SW 1271 (cell line): Measurements from ENCODE around the gene AUNIP.

ENCODE experiments used
- DNase-seq, 2 experiments: peaks; one replicate each; lab custom pipeline; 2025; lab: John Stamatoyannopoulos, UW

The AUNIP gene

GRCh38 chr1:25794325-25794724 lies 64.9 kb downstream of the AUNIP start:
- DNase-seq, result no peak

- DNase-seq, result no peak
Measured at GRCh38 chr1:25793585-25794170, 65.6 kb downstream of the AUNIP start.

- DNase-seq, result no peak
Measured at GRCh38 chr1:25792115-25792514, 67.1 kb downstream of the AUNIP start.

GRCh38 chr1:25790472-25790871 lies 68.8 kb downstream of the AUNIP start:
- DNase-seq, result no peak

GRCh38 chr1:25787760-25788166 lies 71.5 kb downstream of the AUNIP start:
- no peak for DNase-seq

- DNase-seq, result no peak
Measured at GRCh38 chr1:25786887-25787759, 72.1 kb downstream of the AUNIP start.

GRCh38 chr1:25785333-25786067 lies 73.8 kb downstream of the AUNIP start:
- no peak for DNase-seq

GRCh38 chr1:25784575-25785051 lies 74.6 kb downstream of the AUNIP start:
- no peak for DNase-seq
